NCI-H345 treated with DMSO at 0.1 percent for 48 hours (cell line): ENCODE results near the gene FAS.
"Not testable (repeated sequence)": the region's sequence is repeated elsewhere in the genome, so short reads cannot be mapped to it uniquely, and the experiment has no call there.

Experiments used
- DNase-seq: peaks from one replicate; lab custom pipeline; 2025; ENCODE audit not compliant: unreplicated experiment; lab: John Stamatoyannopoulos, UW

The FAS gene

GRCh38 chr10:88991899-88992320 lies 1.3 kb downstream of the FAS start:
- DNase-seq, result no peak

GRCh38 chr10:88992921-88993524 lies 2.4 kb downstream of the FAS start:
- no peak for DNase-seq

- DNase-seq, result no peak
Measured at GRCh38 chr10:88994019-88994418, 3.4 kb downstream of the FAS start.

- DNase-seq, result no peak
Measured at GRCh38 chr10:88995156-88995876, 4.7 kb downstream of the FAS start.

- DNase-seq, result no peak
Measured at GRCh38 chr10:88996927-88997326, 6.3 kb downstream of the FAS start.

GRCh38 chr10:88999625-89000024 lies 9.0 kb downstream of the FAS start:
- no peak for DNase-seq

GRCh38 chr10:89001024-89001728 lies 10.6 kb downstream of the FAS start:
- DNase-seq, result no peak

GRCh38 chr10:89001729-89002072 lies 11.1 kb downstream of the FAS start:
- no peak for DNase-seq

- DNase-seq, result no peak
Measured at GRCh38 chr10:89002226-89002978, 11.8 kb downstream of the FAS start.

- DNase-seq, result no peak
Measured at GRCh38 chr10:89003344-89003743, 12.7 kb downstream of the FAS start.

GRCh38 chr10:89007129-89007893 lies 16.7 kb downstream of the FAS start:
- DNase-seq, result no peak

- not testable (repeated sequence) for DNase-seq
Measured at GRCh38 chr10:89018700-89019346, 28.2 kb downstream of the FAS start.

- DNase-seq, result no peak
Measured at GRCh38 chr10:89019569-89020327, 29.1 kb downstream of the FAS start.

GRCh38 chr10:89021526-89021925 lies 30.9 kb downstream of the FAS start:
- not testable (repeated sequence) for DNase-seq

GRCh38 chr10:89022734-89023133 lies 32.1 kb downstream of the FAS start:
- DNase-seq, result no peak

GRCh38 chr10:89025453-89025852 lies 34.9 kb downstream of the FAS start:
- DNase-seq, result no peak

GRCh38 chr10:89029181-89029580 lies 38.6 kb downstream of the FAS start:
- DNase-seq, result no peak

- peak; percentile 64 for DNase-seq
Measured at GRCh38 chr10:89029785-89030437, 39.3 kb downstream of the FAS start.

GRCh38 chr10:89030791-89031190 lies 40.2 kb downstream of the FAS start:
- DNase-seq, result no peak
